NCI-H226 (cell line): Measurements from ENCODE around the gene CCDC12.
A peak's percentile ranks its signal among the peaks of the same experiment; 100 is the strongest.

Source experiments
- DNase-seq: peaks from one replicate; pipeline ENCODE4 v3.0.0-alpha.2; 2015

The CCDC12 gene

GRCh38 chr3:46976326-46977190, at the start of gene CCDC12:
Gene CCDC12, minus strand, starts transcription at chr3:46976745. Its CDS starts 13 bp downstream, at chr3:46976732.
- peak; percentile 99 for DNase-seq

- peak; percentile 77 for DNase-seq
Measured at GRCh38 chr3:47024932-47025331, 48.4 kb upstream of the CCDC12 start.

- no peak for DNase-seq
Measured at GRCh38 chr3:47022641-47023071, 46.1 kb upstream of the CCDC12 start.

GRCh38 chr3:47020311-47020710, 43.8 kb upstream of the CCDC12 start:
- no peak for DNase-seq

- DNase-seq = no peak
Measured at GRCh38 chr3:47019201-47019600, 42.7 kb upstream of the CCDC12 start.

GRCh38 chr3:47018269-47018611, 41.7 kb upstream of the CCDC12 start:
- DNase-seq = no peak

- no peak for DNase-seq
Measured at GRCh38 chr3:47017504-47018268, 41.1 kb upstream of the CCDC12 start.

- DNase-seq = peak; percentile 91
Measured at GRCh38 chr3:47016934-47017435, 40.4 kb upstream of the CCDC12 start.

- no peak for DNase-seq
Measured at GRCh38 chr3:47016086-47016933, 39.8 kb upstream of the CCDC12 start.

- DNase-seq = no peak
Measured at GRCh38 chr3:47015151-47015550, 38.6 kb upstream of the CCDC12 start.

GRCh38 chr3:47014036-47014435, 37.5 kb upstream of the CCDC12 start:
- DNase-seq = no peak

GRCh38 chr3:47013231-47013630, 36.7 kb upstream of the CCDC12 start:
- no peak for DNase-seq

GRCh38 chr3:47012342-47013230, 36.0 kb upstream of the CCDC12 start:
- DNase-seq = no peak

GRCh38 chr3:47011371-47011770, 34.8 kb upstream of the CCDC12 start:
- no peak for DNase-seq

- DNase-seq = no peak
Measured at GRCh38 chr3:47010910-47011309, 34.4 kb upstream of the CCDC12 start.

- no peak for DNase-seq
Measured at GRCh38 chr3:47010111-47010712, 33.7 kb upstream of the CCDC12 start.

GRCh38 chr3:47009225-47010110, 32.9 kb upstream of the CCDC12 start:
- DNase-seq = peak; percentile 90

GRCh38 chr3:47008851-47009224, 32.3 kb upstream of the CCDC12 start:
- no peak for DNase-seq

- DNase-seq = no peak
Measured at GRCh38 chr3:47008234-47008796, 31.8 kb upstream of the CCDC12 start.
